Measurements from ENCODE around the gene CDHR2. TPM values are rescaled to one million over a fixed set of nuclear protein-coding genes. Genes with fewer than 3 reads are reported as not detected.

The CDHR2 gene
- total RNA-seq, 1 donor, result not detected

GRCh38 chr5:176616511-176616910, 67.4 kb downstream of the CDHR2 start:
- no peak for DNase-seq (ENCODE audit: low read depth)
- no peak for TF ChIP-seq CTCF (IDR thresholded peaks at IDR 0.05; ENCODE audit: insufficient read depth, low read depth, low read length)

DNA sequence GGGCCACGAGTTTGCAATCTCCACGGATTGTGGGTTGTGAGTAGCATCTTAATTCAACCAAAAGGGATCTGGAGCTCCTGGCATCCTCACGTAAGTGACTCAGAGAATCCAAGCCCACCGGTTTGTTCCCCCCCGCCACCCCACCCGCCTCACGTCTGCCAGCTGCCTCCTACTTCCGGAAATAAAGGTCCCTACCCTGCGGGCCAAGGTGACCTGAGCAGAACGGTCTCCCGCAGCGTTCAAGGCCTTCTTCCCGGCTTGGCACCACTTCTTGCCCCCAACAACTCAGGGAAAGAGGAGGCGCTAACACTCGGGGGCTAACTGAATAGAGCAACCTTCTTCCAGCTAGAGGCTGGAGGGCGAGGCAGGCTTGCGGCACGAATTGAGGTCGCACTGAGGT, 69.6 kb downstream of the CDHR2 start:
- no peak overlapping the region for H3K4me3 ChIP-seq (ENCODE audit: low read depth, low read length)
- TF ChIP-seq CTCF (IDR thresholded peaks at IDR 0.05; ENCODE audit: insufficient read depth, low read depth, low read length), result no peak
- no peak for DNase-seq (ENCODE audit: low read depth)

More at GRCh38 chr5:176616511-176616910, 67.4 kb downstream of the CDHR2 start:
- no peak overlapping the region for H3K4me3 ChIP-seq (ENCODE audit: low read depth, low read length)

DNA sequence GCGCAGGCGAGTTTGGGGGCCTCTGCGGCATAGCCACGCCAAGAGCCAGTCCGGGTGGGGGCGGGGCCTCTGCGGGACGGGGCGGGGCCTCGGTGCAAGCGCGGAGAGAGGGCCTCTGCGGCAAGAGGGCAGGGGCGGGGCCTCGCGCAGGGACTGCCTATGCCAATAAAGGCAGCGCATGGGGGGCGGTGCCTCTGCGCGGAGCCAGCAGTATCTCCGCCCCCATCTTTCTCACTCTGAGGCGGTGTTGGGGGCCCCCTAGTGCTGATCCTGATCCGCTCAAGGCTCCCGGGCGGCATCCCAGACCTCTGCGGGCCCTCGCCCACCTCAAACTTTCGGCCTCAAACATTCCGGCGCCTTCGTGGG, 70.0 kb downstream of the CDHR2 start:
- H3K4me3 ChIP-seq (ENCODE audit: low read depth, low read length), result no peak overlapping the region
- DNase-seq (ENCODE audit: low read depth), result peak; percentile 84

DNA sequence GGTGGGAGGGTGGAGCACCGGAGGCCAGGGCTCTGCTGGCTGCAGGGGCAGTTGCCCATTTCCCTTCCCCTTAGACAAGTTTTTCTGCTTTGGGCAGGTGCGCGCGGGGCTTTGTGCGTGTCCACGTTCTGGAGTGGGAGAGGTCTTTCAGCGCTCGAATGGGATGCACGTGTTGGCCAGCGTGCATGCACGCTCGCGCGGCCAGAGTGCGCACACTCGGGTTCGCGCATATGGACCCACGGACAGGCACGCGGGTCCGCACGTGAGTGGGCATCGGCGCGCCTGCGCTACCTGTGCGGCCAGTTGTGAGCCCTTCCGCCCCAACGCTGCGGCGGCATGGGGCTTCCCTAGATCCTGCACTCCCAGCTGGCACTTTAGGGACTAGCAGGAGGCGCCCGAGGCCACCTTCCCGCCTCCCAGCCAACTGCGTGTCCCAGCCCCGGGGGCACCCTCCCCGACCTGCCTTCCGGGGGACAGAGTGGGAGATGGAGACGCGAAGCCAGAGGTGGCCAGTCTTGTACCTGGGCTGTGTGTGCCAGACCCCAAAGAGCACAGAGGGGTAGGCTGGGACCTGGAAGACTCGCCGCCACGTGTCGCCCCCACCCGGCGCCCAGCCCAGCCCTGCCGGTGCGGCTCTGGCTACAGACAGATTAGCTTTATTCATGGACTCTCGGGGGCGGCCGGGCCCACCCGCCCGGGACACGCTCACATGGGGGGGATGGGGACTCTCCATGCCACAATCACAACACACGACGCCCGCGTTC, 70.6 kb downstream of the CDHR2 start:
- no peak for DNase-seq (ENCODE audit: low read depth)
- H3K4me3 ChIP-seq (ENCODE audit: low read depth, low read length), result no peak overlapping the region
- no peak for TF ChIP-seq CTCF (IDR thresholded peaks at IDR 0.05; ENCODE audit: insufficient read depth, low read depth, low read length)

More for the DNA sequence above, 70.0 kb downstream of the CDHR2 start:
- peak; percentile 55 for TF ChIP-seq CTCF (IDR thresholded peaks at IDR 0.05; ENCODE audit: insufficient read depth, low read depth, low read length)

DNA sequence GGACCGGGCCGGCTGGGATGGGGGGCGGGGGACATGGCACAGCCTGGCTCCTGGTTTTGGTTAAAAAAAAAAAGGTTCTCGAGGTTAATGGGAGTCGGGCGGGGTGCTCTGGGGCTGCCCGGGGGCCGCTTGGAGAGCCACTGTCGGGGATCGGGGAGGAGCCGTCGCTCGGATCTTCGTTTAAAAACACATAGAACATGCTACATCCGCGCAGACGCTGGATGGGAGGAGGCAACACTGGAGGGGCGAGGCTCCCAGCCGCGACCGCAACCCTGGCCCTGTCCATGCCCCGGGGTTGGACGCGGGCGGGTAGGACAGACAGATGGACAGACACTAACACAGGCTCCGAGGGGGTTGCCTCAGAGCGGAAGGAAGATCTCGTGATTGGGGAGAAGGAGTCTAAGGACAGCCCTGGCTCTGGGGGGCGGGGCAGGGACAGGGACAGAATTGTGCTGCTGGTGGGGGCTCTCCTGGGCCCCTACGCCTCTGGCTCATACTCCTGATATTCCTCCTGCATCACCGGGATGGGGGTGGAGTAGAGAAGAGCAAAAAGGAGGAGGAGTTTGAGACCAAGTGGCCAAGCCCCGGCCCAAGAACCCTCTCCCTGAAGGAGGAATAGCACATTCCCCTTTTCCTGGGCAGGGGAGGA, 71.3 kb downstream of the CDHR2 start:
- no peak for TF ChIP-seq CTCF (IDR thresholded peaks at IDR 0.05; ENCODE audit: insufficient read depth, low read depth, low read length)
- H3K4me3 ChIP-seq (ENCODE audit: low read depth, low read length), result no peak overlapping the region
- DNase-seq (ENCODE audit: low read depth), result peak; percentile 38

DNA sequence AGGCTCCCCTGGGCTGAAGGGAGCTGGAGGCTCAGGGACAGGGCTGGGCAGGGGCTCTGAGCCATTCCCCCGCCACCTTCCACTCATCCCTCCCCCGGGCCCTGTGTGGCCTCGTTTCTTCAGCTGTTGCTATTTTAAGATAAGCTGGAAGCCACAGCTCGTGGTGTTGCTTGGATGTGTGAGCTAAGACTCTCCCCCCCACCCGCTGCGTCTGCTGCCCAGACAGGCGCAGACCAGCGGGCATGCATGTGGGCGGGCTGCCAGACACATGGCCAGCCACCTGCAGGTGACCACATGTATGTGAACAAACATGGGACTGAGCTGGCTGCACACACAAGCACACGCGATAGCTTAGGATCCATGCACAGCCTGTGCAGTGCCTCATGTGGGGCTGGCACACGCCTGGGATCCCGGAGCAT, 72.5 kb downstream of the CDHR2 start:
- TF ChIP-seq CTCF (IDR thresholded peaks at IDR 0.05; ENCODE audit: insufficient read depth, low read depth, low read length), result no peak
- H3K4me3 ChIP-seq (ENCODE audit: low read depth, low read length), result no peak overlapping the region
- no peak for DNase-seq (ENCODE audit: low read depth)
